Esophagus muscularis mucosa (tissue), 3 donors: ENCODE results near the gene MICALL1.

Experiments
- POLR2A ChIP-seq: fragments of 450-650 bp; IDR thresholded peaks from one replicate; pipeline ENCODE4 v1.6.1; 2017; ENCODE audit warnings: antibody characterized with exemption, moderate library complexity, mild to moderate bottlenecking, low read depth
- TF ChIP-seq, protein P1 (sequence below), 3 experiments: fragments of 200-600 bp in 2 of 3; fragments of 450-650 bp in 1 of 3; sonication (generic) in 2 of 3; IDR thresholded peaks; one replicate each; pipeline ENCODE4 v1.5.1; 2017 to 2019; ENCODE audit warnings: antibody characterized with exemption in 3 of 3, mild to moderate bottlenecking in 2 of 3, moderate library complexity in 1 of 3

DNA sequence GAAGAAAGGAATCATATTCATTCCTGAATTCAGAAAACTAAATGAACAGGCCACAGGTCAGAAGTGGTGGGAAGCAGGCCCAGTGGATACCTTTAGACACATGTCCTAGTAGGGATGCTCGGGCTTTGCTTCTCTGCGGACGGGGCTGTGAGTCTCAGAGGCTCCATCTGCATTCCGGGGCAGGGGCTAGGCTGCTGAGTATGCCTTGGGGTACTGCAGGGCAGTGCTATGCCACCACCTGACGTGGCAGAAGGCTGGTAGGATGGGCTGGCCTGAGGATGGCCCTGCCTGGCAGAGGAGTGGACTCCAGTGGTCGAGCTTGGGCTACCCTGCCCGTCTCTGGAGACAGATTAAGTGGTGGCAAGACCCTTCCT lies 37.7 kb downstream of the MICALL1 start:
- TF ChIP-seq, protein P1, sequence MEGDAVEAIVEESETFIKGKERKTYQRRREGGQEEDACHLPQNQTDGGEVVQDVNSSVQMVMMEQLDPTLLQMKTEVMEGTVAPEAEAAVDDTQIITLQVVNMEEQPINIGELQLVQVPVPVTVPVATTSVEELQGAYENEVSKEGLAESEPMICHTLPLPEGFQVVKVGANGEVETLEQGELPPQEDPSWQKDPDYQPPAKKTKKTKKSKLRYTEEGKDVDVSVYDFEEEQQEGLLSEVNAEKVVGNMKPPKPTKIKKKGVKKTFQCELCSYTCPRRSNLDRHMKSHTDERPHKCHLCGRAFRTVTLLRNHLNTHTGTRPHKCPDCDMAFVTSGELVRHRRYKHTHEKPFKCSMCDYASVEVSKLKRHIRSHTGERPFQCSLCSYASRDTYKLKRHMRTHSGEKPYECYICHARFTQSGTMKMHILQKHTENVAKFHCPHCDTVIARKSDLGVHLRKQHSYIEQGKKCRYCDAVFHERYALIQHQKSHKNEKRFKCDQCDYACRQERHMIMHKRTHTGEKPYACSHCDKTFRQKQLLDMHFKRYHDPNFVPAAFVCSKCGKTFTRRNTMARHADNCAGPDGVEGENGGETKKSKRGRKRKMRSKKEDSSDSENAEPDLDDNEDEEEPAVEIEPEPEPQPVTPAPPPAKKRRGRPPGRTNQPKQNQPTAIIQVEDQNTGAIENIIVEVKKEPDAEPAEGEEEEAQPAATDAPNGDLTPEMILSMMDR (IDR thresholded peaks at IDR 0.05): no peak
- no peak for TF ChIP-seq POLR2A
